Liver (tissue), 9 donors: Measurements from ENCODE around the gene TEX14. TPM values are rescaled to one million over a fixed set of nuclear protein-coding genes. Genes with fewer than 3 reads are reported as not detected.

Experiments used
- DNase-seq: peaks from one replicate; pipeline ENCODE4 v3.0.0-alpha.2; 2017; ENCODE audit warnings: low spot score
- H3K27ac ChIP-seq, 2 donors: one replicate each; pipeline ENCODE4 v1.7.0; 2013; ENCODE audit warnings: inconsistent platforms in 2 of 2, low read length in 2 of 2, control low read depth in 1 of 2, low read depth in 1 of 2, mild to moderate bottlenecking in 1 of 2
- H3K27me3 ChIP-seq, 4 donors: one replicate each; pipeline versions ENCODE4 v1.6.1 to v1.7.0; 2013; ENCODE audit warnings: low read length in 3 of 4, inconsistent platforms in 1 of 4, mild to moderate bottlenecking in 1 of 4, moderate library complexity in 1 of 4; ENCODE audit not compliant: control insufficient read depth in 4 of 4, insufficient read depth in 4 of 4
- H3K36me3 ChIP-seq, 4 donors: one replicate each; pipeline versions ENCODE4 v1.6.1 to v1.7.0; 2013; ENCODE audit warnings: low read length in 3 of 4, mild to moderate bottlenecking in 3 of 4, low read depth in 1 of 4, moderate library complexity in 1 of 4; ENCODE audit not compliant: control insufficient read depth in 4 of 4, insufficient read depth in 3 of 4
- H3K4me1 ChIP-seq, 4 donors: one replicate each; pipeline versions ENCODE4 v1.6.1 to v1.7.0; 2013; ENCODE audit warnings: low read length in 3 of 4, mild to moderate bottlenecking in 3 of 4, moderate library complexity in 1 of 4; ENCODE audit not compliant: control insufficient read depth in 4 of 4, insufficient read depth in 4 of 4
- H3K4me3 ChIP-seq, 3 donors: one replicate each; pipeline versions ENCODE4 v1.6.1 to v1.7.0; 2013; ENCODE audit warnings: low read length in 3 of 3, control low read depth in 1 of 3, low read depth in 1 of 3, mild to moderate bottlenecking in 1 of 3
- H3K9ac ChIP-seq, 2 donors: one replicate each; pipeline ENCODE4 v1.7.0; 2013; ENCODE audit warnings: low read length in 2 of 2, mild to moderate bottlenecking in 2 of 2, moderate library complexity in 2 of 2, control low read depth in 1 of 2, low read depth in 1 of 2
- H3K9me3 ChIP-seq, 4 donors: one replicate each; pipeline versions ENCODE4 v1.6.1 to v1.7.0; 2013; ENCODE audit warnings: low read length in 3 of 4; ENCODE audit not compliant: control insufficient read depth in 4 of 4
- EGR1 ChIP-seq, 2 donors: IDR thresholded peaks; 2 replicates each; pipeline ENCODE4 v1.6.1; 2016 to 2018; ENCODE audit warnings: antibody characterized with exemption in 2 of 2, low read depth in 2 of 2
- FOXA2 ChIP-seq: IDR thresholded peaks from 2 replicates; pipeline ENCODE4 v1.6.1; 2016; ENCODE audit warnings: antibody characterized with exemption
- GABPA ChIP-seq, 2 donors: IDR thresholded peaks in 1 of 2; conservative IDR thresholded peaks in 1 of 2; 2 replicates each; pipeline ENCODE4 v1.6.1; 2016; ENCODE audit warnings: antibody characterized with exemption in 2 of 2, mild to moderate bottlenecking in 1 of 2, moderate library complexity in 1 of 2
- HNF4A ChIP-seq, 2 donors: conservative IDR thresholded peaks; 2 replicates each; pipeline ENCODE4 v1.6.1; 2016; ENCODE audit warnings: antibody characterized with exemption in 2 of 2, mild to moderate bottlenecking in 2 of 2
- NR2F2 ChIP-seq: IDR thresholded peaks from 2 replicates; pipeline ENCODE4 v1.6.1; 2016; ENCODE audit warnings: antibody characterized with exemption
- RXRA ChIP-seq, 2 donors: IDR thresholded peaks; 2 replicates each; pipeline ENCODE4 v1.6.1; 2017 to 2018; ENCODE audit warnings: antibody characterized with exemption in 2 of 2, mild to moderate bottlenecking in 1 of 2
- SP1 ChIP-seq: IDR thresholded peaks from 2 replicates; pipeline ENCODE4 v1.6.1; 2018; ENCODE audit warnings: antibody characterized with exemption, mild to moderate bottlenecking
- TAF1 ChIP-seq: conservative IDR thresholded peaks from 2 replicates; pipeline ENCODE4 v1.6.1; 2016; ENCODE audit warnings: antibody characterized with exemption, mild to moderate bottlenecking
- YY1 ChIP-seq: IDR thresholded peaks from 2 replicates; pipeline ENCODE4 v1.6.1; 2016; ENCODE audit warnings: antibody characterized with exemption, mild to moderate bottlenecking
- WGBS: extraction: QIAGEN DNeasy Blood & Tissue Kit; methylation state at CpG from one replicate; pipeline ENCODE4 v1.1.7; 2013; 5-methylcytosine and 5-hydroxymethylcytosine counted together
- polyA plus RNA-seq, 2 donors: library from polyadenylated mRNA; stranded (reverse) in 1 of 2; unstranded in 1 of 2; fragments of 200-250 nt in 1 of 2; fragments of >200 nt in 1 of 2; fragmentation: Nextera tagmentation in 1 of 2; extraction: Ambion mirVana in 1 of 2; gene quantifications; one replicate each; pipeline versions ENCODE4 v1.2.1 to v1.2.3, GENCODE V29; 2013 to 2015
- total RNA-seq, 2 donors: library from RNA; depleted of rRNA; stranded (reverse); fragments of >200 nt; gene quantifications; one replicate each; pipeline ENCODE4 v1.2.3, GENCODE V29; 2014
- TF ChIP-seq, protein P1 (sequence below): IDR thresholded peaks from 2 replicates; pipeline ENCODE4 v1.6.1; 2016; ENCODE audit warnings: antibody characterized with exemption
- TF ChIP-seq, protein P2 (sequence below): IDR thresholded peaks from 2 replicates; pipeline ENCODE4 v1.6.1; 2016; ENCODE audit warnings: antibody characterized with exemption
- TF ChIP-seq, protein P3 (sequence below): IDR thresholded peaks from 2 replicates; pipeline ENCODE4 v1.6.1; 2016; ENCODE audit warnings: antibody characterized with exemption, mild to moderate bottlenecking
- TF ChIP-seq, protein P4 (sequence below): fragments of 150-350 bp; IDR thresholded peaks from 2 replicates; pipeline ENCODE4 v1.5.1; 2017; ENCODE audit warnings: improper control_type of control experiment, low read depth, low read length; ENCODE audit not compliant: missing input control
- donor health status: healthy.
- donor health status: healthy.
- donor health status: healthy.
- donor health status: healthy.
- donor health status: healthy.

TEX14 gene
- total and polyA plus RNA-seq, 4 donors: 0.01 to 0.17 (median 0.13) TPM

DNA sequence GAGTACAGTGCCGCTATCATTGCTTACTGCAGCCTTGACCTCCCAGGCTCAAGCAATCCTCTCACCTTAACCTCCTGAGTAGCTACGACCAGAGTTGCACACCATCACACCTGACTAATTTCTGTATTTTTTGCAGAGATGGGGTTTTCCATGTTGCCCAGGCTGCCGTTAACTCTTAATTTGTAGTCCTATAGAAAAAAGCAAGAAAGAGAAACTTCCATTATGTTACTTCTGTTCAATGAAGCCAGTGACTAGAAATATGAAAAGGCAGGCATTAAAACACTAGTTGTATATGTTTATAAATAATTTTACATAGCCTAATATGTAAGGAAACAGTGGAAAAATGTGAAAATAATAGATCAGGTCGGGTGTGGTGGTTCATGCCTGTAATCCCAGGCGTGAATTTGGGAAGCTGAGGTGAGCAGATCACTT is 10.2 kb upstream of the TEX14 start:
- Histone ChIP-seq H3K9me3 (no peaks in the 10 kb centered on the region), H3K27me3 (no peaks in the 10 kb centered on the region), H3K9ac (no peak overlapping the region), H3K27ac (no peak overlapping the region), H3K4me3 (no peak overlapping the region), H3K36me3 (peaks cover 1 to 8% (median 4%) of the 10 kb centered on the region in 4 donors), H3K4me1 (no peaks in the 10 kb centered on the region)
- 93% methylated on average over 5 of the region's 5 CpGs for WGBS
- DNase-seq: no peak
- TF ChIP-seq, protein P1, sequence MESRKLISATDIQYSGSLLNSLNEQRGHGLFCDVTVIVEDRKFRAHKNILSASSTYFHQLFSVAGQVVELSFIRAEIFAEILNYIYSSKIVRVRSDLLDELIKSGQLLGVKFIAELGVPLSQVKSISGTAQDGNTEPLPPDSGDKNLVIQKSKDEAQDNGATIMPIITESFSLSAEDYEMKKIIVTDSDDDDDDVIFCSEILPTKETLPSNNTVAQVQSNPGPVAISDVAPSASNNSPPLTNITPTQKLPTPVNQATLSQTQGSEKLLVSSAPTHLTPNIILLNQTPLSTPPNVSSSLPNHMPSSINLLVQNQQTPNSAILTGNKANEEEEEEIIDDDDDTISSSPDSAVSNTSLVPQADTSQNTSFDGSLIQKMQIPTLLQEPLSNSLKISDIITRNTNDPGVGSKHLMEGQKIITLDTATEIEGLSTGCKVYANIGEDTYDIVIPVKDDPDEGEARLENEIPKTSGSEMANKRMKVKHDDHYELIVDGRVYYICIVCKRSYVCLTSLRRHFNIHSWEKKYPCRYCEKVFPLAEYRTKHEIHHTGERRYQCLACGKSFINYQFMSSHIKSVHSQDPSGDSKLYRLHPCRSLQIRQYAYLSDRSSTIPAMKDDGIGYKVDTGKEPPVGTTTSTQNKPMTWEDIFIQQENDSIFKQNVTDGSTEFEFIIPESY: no peak
- TF ChIP-seq RXRA (IDR thresholded peaks at IDR 0.05): no peak
- TF ChIP-seq TAF1: no peak
- no peak for TF ChIP-seq NR2F2
- no peak for TF ChIP-seq FOXA2
- TF ChIP-seq HNF4A (conservative IDR thresholded peaks at IDR 0.05): no peak
- TF ChIP-seq EGR1 (IDR thresholded peaks at IDR 0.05; ENCODE audit: low read depth in 2 of 2): no peak
- TF ChIP-seq, protein P2, sequence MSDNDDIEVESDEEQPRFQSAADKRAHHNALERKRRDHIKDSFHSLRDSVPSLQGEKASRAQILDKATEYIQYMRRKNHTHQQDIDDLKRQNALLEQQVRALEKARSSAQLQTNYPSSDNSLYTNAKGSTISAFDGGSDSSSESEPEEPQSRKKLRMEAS: no peak

DNA sequence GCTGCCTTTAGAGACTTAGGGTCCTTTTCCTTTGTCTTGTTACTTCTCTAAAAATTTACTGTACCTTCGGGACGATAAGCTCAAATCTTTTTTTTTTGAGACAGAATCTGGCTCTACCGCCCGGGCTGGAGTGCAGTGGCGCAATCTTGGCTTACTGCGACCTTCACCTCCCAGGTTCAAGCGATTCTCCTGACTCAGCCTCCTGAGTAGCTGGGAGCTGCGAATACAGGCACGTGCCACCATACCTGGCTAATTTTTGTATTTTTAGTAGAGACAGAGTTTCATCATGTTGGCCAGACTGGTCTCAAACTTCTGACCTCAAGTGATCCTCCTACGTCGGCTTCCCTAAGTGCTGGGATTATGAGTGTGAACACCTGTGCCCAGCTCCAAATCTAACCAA is 7.9 kb upstream of the TEX14 start:
- Histone ChIP-seq H3K4me1 (no peaks in the 10 kb centered on the region), H3K9ac (no peak overlapping the region), H3K27ac (no peak overlapping the region), H3K4me3 (no peak overlapping the region), H3K9me3 (no peaks in the 10 kb centered on the region), H3K36me3 (peaks cover 1 to 4% (median 3%) of the 10 kb centered on the region in 4 donors), H3K27me3 (no peaks in the 10 kb centered on the region)
- WGBS: 95% methylated on average over 11 of the region's 11 CpGs
- no peak for DNase-seq
- TF ChIP-seq YY1 (no peak), GABPA (IDR thresholded peaks at IDR 0.05 in 1 of 2, conservative IDR thresholded peaks at IDR 0.05 in 1 of 2) (no peak), SP1 (no peak), RXRA (IDR thresholded peaks at IDR 0.05) (no peak)
- TF ChIP-seq, protein P2: no peak
- TF ChIP-seq, protein P3, sequence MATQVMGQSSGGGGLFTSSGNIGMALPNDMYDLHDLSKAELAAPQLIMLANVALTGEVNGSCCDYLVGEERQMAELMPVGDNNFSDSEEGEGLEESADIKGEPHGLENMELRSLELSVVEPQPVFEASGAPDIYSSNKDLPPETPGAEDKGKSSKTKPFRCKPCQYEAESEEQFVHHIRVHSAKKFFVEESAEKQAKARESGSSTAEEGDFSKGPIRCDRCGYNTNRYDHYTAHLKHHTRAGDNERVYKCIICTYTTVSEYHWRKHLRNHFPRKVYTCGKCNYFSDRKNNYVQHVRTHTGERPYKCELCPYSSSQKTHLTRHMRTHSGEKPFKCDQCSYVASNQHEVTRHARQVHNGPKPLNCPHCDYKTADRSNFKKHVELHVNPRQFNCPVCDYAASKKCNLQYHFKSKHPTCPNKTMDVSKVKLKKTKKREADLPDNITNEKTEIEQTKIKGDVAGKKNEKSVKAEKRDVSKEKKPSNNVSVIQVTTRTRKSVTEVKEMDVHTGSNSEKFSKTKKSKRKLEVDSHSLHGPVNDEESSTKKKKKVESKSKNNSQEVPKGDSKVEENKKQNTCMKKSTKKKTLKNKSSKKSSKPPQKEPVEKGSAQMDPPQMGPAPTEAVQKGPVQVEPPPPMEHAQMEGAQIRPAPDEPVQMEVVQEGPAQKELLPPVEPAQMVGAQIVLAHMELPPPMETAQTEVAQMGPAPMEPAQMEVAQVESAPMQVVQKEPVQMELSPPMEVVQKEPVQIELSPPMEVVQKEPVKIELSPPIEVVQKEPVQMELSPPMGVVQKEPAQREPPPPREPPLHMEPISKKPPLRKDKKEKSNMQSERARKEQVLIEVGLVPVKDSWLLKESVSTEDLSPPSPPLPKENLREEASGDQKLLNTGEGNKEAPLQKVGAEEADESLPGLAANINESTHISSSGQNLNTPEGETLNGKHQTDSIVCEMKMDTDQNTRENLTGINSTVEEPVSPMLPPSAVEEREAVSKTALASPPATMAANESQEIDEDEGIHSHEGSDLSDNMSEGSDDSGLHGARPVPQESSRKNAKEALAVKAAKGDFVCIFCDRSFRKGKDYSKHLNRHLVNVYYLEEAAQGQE: no peak
- TF ChIP-seq, protein P4, sequence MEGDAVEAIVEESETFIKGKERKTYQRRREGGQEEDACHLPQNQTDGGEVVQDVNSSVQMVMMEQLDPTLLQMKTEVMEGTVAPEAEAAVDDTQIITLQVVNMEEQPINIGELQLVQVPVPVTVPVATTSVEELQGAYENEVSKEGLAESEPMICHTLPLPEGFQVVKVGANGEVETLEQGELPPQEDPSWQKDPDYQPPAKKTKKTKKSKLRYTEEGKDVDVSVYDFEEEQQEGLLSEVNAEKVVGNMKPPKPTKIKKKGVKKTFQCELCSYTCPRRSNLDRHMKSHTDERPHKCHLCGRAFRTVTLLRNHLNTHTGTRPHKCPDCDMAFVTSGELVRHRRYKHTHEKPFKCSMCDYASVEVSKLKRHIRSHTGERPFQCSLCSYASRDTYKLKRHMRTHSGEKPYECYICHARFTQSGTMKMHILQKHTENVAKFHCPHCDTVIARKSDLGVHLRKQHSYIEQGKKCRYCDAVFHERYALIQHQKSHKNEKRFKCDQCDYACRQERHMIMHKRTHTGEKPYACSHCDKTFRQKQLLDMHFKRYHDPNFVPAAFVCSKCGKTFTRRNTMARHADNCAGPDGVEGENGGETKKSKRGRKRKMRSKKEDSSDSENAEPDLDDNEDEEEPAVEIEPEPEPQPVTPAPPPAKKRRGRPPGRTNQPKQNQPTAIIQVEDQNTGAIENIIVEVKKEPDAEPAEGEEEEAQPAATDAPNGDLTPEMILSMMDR: no peak
